Mammary epithelial cell (primary cell): Measurements from ENCODE around the gene SOBP.

Experiments used
- CTCF ChIP-seq, 2 donors: IDR thresholded peaks in 1 of 2; conservative IDR thresholded peaks in 1 of 2; 2 replicates each; pipeline ENCODE4 v1.5.1; 2011 to 2012; ENCODE audit warnings: inconsistent platforms in 2 of 2, low read length in 2 of 2, mild to moderate bottlenecking in 2 of 2, control low read depth in 1 of 2, low read depth in 1 of 2; ENCODE audit not compliant: insufficient read depth in 1 of 2; ENCODE audit errors: extremely low read depth in 1 of 2
- EZH2 ChIP-seq: IDR thresholded peaks from 2 replicates; pipeline ENCODE4 v1.6.1; 2012; ENCODE audit warnings: low read length, inconsistent platforms, borderline replicate concordance

GRCh38 chr6:107458672-107459282, 31.1 kb upstream of the SOBP start:
- TF ChIP-seq CTCF (conservative IDR thresholded peaks at IDR 0.05 in 1 of 2, IDR thresholded peaks at IDR 0.05 in 1 of 2; ENCODE audit: extremely low read depth in 1 of 2, insufficient read depth in 1 of 2, low read depth in 1 of 2, low read length in 2 of 2): no peak
- no peak for TF ChIP-seq EZH2
